GM12873 (cell line): ENCODE data around the gene YKT6.

Experiments
- TF ChIP-seq, protein P1 (sequence below): IDR thresholded peaks from 2 replicates; pipeline ENCODE4 v1.5.1; 2012; ENCODE audit warnings: low read depth, mild to moderate bottlenecking, moderate library complexity, low read length, control low read depth; ENCODE audit not compliant: insufficient read depth; ENCODE audit errors: missing control alignments

Gene YKT6

DNA sequence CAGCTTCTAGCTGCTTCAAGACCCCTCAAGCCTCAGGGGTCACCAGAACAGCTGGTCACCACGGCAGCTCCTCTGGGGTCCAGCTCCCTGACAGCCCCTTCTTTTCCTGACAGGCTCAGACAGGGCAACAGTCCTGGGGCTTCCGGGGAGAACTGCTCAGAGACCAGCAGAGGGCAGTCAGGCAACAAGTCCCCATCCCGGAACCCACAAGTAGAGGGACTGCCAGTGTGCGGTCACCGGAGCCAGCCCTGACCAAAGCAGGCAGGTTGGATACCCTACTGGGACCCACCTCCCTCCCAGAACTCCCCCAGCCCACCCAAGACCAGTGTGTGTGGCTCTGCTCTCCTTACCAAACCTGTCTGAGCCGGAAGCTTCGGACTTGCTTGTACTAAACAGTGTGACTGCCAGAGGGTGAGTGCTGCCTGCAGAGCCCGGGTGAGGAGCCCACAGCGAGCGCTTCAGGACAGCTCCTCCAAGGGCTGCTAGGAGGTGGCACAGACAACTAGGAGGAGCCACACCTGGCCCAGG is 40.3 kb downstream of the YKT6 start:
- TF ChIP-seq, protein P1, sequence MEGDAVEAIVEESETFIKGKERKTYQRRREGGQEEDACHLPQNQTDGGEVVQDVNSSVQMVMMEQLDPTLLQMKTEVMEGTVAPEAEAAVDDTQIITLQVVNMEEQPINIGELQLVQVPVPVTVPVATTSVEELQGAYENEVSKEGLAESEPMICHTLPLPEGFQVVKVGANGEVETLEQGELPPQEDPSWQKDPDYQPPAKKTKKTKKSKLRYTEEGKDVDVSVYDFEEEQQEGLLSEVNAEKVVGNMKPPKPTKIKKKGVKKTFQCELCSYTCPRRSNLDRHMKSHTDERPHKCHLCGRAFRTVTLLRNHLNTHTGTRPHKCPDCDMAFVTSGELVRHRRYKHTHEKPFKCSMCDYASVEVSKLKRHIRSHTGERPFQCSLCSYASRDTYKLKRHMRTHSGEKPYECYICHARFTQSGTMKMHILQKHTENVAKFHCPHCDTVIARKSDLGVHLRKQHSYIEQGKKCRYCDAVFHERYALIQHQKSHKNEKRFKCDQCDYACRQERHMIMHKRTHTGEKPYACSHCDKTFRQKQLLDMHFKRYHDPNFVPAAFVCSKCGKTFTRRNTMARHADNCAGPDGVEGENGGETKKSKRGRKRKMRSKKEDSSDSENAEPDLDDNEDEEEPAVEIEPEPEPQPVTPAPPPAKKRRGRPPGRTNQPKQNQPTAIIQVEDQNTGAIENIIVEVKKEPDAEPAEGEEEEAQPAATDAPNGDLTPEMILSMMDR: peak; percentile 90

DNA sequence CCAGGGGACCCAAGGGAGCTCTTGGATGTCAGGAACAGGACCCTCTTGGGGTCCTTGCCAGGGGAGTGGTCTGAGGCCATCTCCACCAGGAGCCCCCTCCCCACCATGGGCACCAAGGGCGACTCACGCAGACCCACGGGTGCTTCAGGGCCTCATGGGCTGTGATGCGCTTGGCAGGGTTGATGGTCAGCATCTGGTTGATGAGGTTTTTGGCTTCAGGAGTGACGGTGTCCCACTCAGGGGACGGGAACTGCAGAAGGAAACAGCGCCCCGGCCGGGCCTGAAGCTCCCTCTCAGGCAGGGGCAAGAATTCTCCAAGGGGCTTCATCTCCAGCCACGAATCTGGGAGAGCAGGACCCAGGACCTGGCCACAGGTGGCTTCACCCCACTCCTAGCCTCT is 41.3 kb downstream of the YKT6 start:
- TF ChIP-seq, protein P1: no peak

DNA sequence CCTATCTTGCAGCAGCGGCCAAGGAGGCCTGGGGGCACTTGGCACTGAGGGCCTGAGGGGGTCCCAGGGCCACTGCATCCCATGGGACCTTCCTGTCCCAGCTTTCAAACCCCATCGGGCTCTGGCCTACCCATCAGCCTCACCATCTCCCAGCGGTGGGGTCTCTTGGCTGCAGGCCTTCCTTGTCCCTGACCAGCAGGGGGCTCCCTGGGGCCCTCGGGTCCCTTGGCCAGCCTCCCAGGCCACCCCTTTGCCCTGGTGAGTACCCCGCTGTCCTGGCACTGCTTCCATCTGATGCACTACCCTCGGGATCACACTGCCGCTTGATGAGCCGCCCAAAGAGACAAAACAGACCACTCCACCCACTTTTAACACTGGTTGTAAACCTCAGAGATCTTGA is 43.5 kb downstream of the YKT6 start:
- TF ChIP-seq, protein P1: peak; percentile 69

DNA sequence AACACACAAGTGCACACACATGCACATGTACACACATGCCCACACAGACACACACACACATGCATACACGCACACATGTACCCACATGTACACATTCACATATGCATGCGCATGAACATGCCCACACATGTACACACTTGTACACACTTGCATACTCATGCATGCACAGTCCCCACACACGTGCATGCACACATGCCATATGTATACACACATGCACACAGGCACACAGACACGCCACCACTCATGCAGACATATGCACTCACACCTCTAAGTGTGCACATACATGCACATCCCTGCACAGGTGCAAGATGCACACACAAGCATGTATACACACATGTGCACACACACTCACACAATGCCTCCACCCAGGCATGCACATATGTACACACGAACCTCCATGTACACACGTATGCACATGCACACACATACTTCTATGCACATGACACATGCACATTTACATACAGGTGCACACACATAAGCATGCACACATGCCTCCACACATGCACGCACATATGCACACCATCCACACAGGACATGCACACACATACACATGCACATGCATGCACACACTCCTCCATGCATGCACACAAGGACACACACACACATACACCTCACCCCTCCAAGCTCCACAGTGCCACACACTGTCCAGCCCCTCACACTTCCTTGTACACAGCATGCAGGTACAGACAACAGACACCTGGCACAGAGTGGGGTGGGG is 45.8 kb downstream of the YKT6 start:
- TF ChIP-seq, protein P1: no peak

DNA sequence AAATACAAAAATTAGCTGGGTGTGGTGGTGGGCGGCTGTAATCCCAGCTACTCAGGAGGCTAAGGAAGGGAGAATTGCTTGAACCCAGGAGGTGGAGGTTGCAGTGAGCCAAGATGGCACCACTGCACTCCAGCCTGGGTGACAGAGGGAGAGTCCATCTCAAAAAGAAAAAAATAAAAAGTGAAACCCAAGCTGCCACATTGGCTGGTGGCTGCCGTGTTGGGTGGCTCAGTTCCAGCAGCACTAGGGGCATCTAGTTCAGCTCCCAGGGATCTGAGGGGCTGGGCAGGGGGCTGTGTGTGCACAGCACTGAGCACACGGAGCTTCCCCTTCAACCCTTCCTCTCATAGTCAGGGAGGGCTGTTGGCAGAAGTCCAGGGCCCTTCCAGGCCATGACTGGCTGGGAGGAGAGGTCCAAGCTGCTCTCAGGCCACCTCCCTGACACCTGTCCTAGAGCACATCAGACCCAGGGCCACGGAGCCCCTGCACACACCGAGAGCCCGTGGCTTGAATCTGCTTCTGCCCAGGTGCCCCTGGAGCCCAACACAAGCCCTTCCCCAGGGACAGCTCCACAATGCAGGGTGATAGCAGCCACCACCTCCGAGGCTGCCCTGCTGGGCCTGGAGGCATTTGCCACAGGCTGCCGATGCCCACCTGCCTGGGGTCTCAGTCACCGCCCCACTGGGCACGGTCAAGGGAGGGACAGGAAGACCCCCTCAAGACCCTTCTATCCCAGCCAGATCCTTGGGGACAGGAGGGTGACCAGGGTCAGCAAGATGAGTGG is 47.3 kb downstream of the YKT6 start:
- TF ChIP-seq, protein P1: no peak

DNA sequence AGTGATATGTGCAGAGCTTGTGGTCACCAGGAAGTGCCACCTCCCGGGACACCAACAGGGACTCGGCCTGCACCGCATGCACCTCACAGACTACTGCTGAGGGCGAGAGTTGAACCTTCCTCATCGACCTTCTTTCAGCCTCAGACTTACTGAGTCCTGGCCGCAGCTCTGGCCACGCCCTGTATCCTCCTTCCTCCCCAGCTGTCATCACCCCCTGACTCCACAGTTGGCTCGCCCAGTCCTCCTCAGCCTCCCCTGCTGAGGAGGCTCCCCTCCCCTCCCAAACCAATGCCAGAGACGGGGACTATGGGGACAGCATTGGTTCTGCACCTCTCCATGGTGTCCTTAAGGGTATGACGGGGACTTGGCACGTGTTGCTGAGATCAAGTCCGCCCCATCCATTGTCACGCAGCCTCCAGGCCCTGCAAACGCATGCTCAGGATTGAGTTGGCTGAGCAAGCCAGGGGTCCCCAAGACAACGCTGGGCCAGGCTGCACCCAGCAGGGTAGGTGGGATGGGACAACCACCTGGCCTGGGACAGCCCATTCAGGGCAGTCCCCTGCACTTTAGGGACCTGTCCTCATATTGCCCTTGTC is 49.0 kb downstream of the YKT6 start:
- TF ChIP-seq, protein P1: no peak

DNA sequence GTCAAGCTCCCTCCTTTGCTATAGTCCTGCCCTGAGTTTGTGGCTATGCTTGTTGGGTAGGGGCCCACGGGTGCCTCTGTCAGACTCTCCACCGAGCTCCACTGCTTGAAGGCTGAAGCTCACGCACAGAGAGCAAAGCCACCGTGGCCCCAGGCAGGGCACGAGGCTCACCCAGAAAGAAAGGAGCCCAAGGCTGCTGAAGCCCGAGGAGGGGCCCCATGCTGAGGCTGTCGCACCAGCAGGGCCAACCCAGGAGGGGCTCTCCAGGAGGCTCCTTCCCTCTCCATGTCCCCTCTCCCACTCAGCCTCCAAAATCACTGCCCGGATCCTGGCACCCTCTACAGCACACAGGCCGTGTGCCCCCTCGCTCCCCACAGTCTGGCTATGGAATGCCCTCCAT is 50.5 kb downstream of the YKT6 start:
- TF ChIP-seq, protein P1: no peak
